Retinal pigment epithelial cell (primary cell): Measurements from ENCODE around the gene LINGO1.

ENCODE experiments used
- DNase-seq: peaks from one replicate; pipeline ENCODE4 v3.0.0-alpha.2; 2010; ENCODE audit warnings: low read depth
- H3K4me3 ChIP-seq: 2 replicates; pipeline ENCODE4 v1.5.1; 2011; ENCODE audit warnings: mild to moderate bottlenecking, low read length, control low read depth, moderate library complexity
- TF ChIP-seq, protein P1 (sequence below): conservative IDR thresholded peaks from 2 replicates; pipeline ENCODE4 v1.5.1; 2011; ENCODE audit warnings: low read depth, low read length, control low read depth, inconsistent platforms

LINGO1 gene, protein sequence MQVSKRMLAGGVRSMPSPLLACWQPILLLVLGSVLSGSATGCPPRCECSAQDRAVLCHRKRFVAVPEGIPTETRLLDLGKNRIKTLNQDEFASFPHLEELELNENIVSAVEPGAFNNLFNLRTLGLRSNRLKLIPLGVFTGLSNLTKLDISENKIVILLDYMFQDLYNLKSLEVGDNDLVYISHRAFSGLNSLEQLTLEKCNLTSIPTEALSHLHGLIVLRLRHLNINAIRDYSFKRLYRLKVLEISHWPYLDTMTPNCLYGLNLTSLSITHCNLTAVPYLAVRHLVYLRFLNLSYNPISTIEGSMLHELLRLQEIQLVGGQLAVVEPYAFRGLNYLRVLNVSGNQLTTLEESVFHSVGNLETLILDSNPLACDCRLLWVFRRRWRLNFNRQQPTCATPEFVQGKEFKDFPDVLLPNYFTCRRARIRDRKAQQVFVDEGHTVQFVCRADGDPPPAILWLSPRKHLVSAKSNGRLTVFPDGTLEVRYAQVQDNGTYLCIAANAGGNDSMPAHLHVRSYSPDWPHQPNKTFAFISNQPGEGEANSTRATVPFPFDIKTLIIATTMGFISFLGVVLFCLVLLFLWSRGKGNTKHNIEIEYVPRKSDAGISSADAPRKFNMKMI

DNA sequence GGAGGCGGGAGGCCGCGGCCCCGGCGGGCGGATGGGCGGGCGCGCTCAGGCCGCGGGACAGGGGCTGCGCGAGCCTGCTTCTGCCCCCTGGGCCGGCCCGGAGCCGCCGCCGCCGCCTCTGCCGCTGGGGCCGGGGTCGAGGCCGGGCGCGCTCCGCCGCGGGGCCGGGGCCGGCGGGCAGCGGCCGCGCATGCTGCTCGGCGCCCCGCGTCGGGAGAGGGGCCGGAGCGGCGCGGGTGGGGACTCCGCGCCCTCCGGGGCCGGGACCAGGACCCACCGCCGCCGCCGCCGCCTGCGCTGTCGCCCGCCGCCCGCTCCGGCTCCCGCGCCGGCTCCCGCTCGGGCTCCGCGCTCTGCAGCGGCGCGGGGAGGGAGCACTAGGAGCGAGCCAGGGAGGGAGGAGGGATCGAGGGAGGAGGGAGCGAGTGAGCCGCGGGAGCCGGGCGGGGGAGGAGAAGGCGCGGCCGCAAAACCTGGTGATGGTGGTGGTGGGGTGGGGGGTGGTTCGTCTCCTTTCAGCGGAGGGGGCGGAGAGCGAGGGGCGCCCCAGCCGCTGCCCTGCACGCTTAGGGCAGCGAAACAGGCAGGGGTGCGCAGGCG, at the start of gene LINGO1:
Gene LINGO1, minus strand, starts transcription at position 379 of the 600 bp plus-strand sequence. CDS start 597 bp downstream, outside the sequence.
- TF ChIP-seq, protein P1, sequence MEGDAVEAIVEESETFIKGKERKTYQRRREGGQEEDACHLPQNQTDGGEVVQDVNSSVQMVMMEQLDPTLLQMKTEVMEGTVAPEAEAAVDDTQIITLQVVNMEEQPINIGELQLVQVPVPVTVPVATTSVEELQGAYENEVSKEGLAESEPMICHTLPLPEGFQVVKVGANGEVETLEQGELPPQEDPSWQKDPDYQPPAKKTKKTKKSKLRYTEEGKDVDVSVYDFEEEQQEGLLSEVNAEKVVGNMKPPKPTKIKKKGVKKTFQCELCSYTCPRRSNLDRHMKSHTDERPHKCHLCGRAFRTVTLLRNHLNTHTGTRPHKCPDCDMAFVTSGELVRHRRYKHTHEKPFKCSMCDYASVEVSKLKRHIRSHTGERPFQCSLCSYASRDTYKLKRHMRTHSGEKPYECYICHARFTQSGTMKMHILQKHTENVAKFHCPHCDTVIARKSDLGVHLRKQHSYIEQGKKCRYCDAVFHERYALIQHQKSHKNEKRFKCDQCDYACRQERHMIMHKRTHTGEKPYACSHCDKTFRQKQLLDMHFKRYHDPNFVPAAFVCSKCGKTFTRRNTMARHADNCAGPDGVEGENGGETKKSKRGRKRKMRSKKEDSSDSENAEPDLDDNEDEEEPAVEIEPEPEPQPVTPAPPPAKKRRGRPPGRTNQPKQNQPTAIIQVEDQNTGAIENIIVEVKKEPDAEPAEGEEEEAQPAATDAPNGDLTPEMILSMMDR: no peak
- no peak for DNase-seq
- peak within 1 kb of the TSS; percentile 32 for H3K4me3 ChIP-seq

DNA sequence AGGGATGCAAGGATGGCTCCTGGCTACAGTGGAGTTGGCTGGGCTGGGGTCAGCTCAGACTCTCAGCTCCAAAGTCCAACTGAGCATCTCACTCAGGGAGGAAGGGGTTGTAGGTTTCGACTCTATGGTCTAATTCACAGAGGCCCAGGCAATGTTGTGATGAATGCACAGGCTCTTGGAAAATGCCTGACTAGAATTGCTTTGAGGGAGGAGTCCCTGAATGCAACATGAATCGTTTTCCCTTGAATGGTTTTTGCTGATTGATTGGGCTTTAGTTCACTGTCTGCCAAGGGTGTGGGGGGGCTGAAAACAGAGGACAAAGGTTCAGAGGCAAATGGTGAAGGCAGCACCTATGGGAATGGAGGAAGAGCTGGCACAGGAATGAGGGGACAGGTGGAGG, 48.6 kb upstream of the LINGO1 start:
- DNase-seq: no peak
- H3K4me3 ChIP-seq: no peak overlapping the region
- TF ChIP-seq, protein P1: no peak

DNA sequence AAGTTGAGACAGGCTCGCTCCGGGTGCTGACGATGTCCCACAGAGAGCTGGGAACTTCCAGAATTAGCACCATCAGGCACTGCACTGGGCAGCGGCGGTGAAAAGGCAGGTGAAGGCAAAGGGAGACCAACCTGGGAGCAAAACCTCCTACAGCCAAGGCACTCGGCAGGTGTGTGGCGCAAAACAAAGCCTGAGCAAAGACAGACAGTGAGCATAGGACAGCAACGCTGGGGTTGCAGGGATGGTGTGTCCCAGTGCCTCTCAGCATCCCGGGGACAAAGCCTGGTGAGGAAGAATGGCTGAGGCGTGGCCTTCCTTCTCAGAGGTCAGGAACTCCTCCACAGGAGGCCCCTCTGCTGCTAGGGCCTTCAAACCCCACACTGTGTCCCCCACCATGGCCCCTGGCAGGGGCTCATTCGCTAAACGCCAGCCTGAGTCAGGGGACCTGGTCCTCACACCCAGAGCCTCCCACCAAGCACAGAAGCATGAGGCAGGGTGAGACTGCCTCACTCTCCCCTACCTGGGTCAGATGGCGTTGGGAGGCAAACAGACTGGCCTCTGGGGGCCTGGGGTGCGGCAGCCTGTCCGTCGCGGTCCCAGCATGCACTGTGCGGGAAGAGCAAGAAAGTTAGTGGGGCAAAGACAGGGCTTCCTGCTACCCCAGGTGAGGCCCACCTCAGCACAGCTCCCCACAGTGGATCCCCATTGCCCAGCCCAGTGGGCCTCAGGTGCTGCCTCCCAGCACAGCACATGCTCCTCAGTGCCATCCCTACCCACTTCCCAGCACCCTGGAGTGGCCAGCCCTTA, 44.1 kb upstream of the LINGO1 start:
- H3K4me3 ChIP-seq: no peak overlapping the region
- TF ChIP-seq, protein P1: no peak
- DNase-seq: no peak

DNA sequence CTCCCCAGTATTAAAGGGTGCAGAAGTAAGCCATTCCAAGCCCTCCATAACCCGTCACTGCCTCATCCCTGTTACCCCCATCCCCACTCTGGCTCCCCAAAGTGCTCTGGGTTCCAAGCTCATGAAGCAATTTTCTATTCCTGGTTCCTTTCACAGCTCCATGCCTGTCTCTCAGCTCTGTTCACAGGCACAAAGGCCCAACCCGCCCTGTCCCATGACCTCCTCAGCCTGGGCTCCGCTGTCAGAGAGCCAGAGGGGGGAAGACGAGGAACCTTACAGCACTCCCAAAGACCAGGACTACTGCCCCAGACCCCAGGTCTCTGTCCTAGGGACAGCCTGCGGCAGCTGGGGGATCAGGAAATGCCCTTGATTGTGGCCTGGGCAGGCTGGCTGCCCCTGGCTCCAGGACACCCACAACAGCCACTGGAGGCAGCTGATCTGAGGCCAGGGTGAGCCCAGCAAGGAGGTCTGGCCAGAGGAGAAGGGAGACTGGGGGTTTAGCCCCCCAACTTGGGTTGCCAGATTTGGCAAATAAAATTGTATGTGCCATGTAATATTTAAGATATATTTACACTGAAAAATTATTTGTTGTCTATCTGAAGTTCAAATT, 43.2 kb upstream of the LINGO1 start:
- TF ChIP-seq, protein P1: no peak
- no peak overlapping the region for H3K4me3 ChIP-seq
- DNase-seq: no peak

DNA sequence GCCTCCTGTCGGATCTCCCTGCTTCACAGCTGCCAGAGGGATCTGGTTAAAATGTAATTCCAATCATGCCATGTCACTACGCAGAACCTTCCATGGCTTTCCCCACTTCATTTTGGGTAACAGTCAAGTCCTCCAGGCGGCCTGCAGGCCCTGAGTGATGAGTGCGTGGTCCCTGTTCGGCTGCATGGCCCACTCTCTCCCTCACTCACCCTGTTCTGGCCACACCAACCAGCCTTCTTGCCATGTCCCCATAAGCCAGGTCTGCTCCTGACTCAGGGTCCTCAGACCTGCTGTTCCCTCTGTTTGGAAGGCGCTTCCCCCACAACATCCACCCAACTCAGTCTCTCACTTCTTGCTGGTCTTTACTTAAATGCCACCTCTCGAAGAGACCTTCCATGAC, 41.6 kb upstream of the LINGO1 start:
- H3K4me3 ChIP-seq: no peak overlapping the region
- TF ChIP-seq, protein P1: no peak
- no peak for DNase-seq

DNA sequence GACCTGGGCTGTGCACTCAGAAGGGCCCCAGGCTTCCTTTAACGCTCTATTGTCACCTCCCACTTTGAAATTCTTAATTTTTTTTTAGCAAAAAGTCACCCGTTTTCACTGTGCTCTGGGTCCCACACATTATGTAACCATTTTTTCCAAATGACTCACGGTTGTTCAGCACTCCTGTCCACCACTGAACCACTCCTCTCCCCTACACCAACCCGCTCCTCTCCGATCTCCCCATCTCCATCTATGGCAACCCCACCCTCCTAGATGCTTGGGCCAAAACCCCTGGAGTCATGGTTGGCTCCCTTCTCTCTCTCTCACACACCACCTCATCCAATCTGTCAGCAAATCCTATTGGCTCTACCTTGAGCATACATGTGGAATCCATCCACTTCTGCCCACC, 41.2 kb upstream of the LINGO1 start:
- TF ChIP-seq, protein P1: no peak
- H3K4me3 ChIP-seq: no peak overlapping the region
- DNase-seq: no peak
